Trophoblast cell (in vitro differentiated cells and primary cell): ENCODE results near the gene CUBN.

Source experiments
- DNase-seq, 2 donors: peaks; one replicate each; pipeline ENCODE4 v3.0.0-alpha.2; 2016
- H2AFZ ChIP-seq: 2 replicates; pipeline ENCODE4 v1.6.1; 2013; ENCODE audit warnings: low read length, moderate library complexity, mild to moderate bottlenecking; ENCODE audit not compliant: insufficient read depth, poor library complexity
- H2AK5ac ChIP-seq: 2 replicates; pipeline ENCODE4 v1.6.1; 2013; ENCODE audit warnings: mild to moderate bottlenecking, low read length
- H2BK120ac ChIP-seq: 2 replicates; pipeline ENCODE4 v1.6.1; 2013; ENCODE audit warnings: low read length, mild to moderate bottlenecking, moderate library complexity; ENCODE audit not compliant: insufficient read depth, poor library complexity
- H2BK12ac ChIP-seq: 2 replicates; pipeline ENCODE4 v1.6.1; 2013; ENCODE audit warnings: mild to moderate bottlenecking, low read length, moderate library complexity
- H2BK5ac ChIP-seq: 2 replicates; pipeline ENCODE4 v1.6.1; 2013; ENCODE audit warnings: low read length, low read depth, moderate library complexity, mild to moderate bottlenecking; ENCODE audit not compliant: poor library complexity
- H3K14ac ChIP-seq: 2 replicates; pipeline ENCODE4 v1.6.1; 2013; ENCODE audit warnings: mild to moderate bottlenecking, low read length
- H3K18ac ChIP-seq: 2 replicates; pipeline ENCODE4 v1.6.1; 2013; ENCODE audit warnings: mild to moderate bottlenecking, low read length
- H3K23ac ChIP-seq: 2 replicates; pipeline ENCODE4 v1.6.1; 2013; ENCODE audit warnings: low read length
- H3K27ac ChIP-seq: 2 replicates; pipeline ENCODE4 v1.5.1; 2013; ENCODE audit warnings: low read depth, mild to moderate bottlenecking, inconsistent platforms, low read length, moderate library complexity
- H3K27me3 ChIP-seq: 2 replicates; pipeline ENCODE4 v1.6.1; 2013; ENCODE audit warnings: inconsistent platforms, mild to moderate bottlenecking, low read length, moderate library complexity; ENCODE audit not compliant: insufficient read depth
- H3K36me3 ChIP-seq, 2 experiments: 1 replicate in 1 of 2; 2 replicates in 1 of 2; pipeline ENCODE4 v1.6.1; 2013; ENCODE audit warnings: low read length in 2 of 2, mild to moderate bottlenecking in 2 of 2, moderate library complexity in 1 of 2; ENCODE audit not compliant: insufficient read depth in 2 of 2, control insufficient read depth in 1 of 2
- H3K4ac ChIP-seq: 2 replicates; pipeline ENCODE4 v1.6.1; 2013; ENCODE audit warnings: low read depth, mild to moderate bottlenecking, low read length, moderate library complexity
- H3K4me1 ChIP-seq, 2 experiments: 1 replicate in 1 of 2; 2 replicates in 1 of 2; pipeline ENCODE4 v1.6.1; 2013; ENCODE audit warnings: low read length in 2 of 2, mild to moderate bottlenecking in 2 of 2, moderate library complexity in 1 of 2; ENCODE audit not compliant: insufficient read depth in 2 of 2, control insufficient read depth in 1 of 2
- H3K4me2 ChIP-seq: 2 replicates; pipeline ENCODE4 v1.6.1; 2013; ENCODE audit warnings: inconsistent platforms, mild to moderate bottlenecking, low read length, moderate library complexity
- H3K4me3 ChIP-seq: 2 replicates; pipeline ENCODE4 v1.5.1; 2013; ENCODE audit warnings: mild to moderate bottlenecking, low read depth, low read length, inconsistent platforms
- H3K79me1 ChIP-seq: one replicate; pipeline ENCODE4 v1.6.1; 2013; ENCODE audit warnings: low read length
- H3K79me2 ChIP-seq: 2 replicates; pipeline ENCODE4 v1.6.1; 2013; ENCODE audit warnings: low read length, mild to moderate bottlenecking; ENCODE audit not compliant: control insufficient read depth, insufficient read depth, poor library complexity
- H3K9ac ChIP-seq: 2 replicates; pipeline ENCODE4 v1.6.1; 2013; ENCODE audit warnings: mild to moderate bottlenecking, low read length
- H3K9me3 ChIP-seq: 2 replicates; pipeline ENCODE4 v1.6.1; 2013; ENCODE audit warnings: low read depth, mild to moderate bottlenecking, control low read depth, inconsistent platforms, low read length; ENCODE audit not compliant: insufficient read depth
- H4K12ac ChIP-seq: 2 replicates; pipeline ENCODE4 v1.6.1; 2013; ENCODE audit warnings: low read depth, mild to moderate bottlenecking, low read length, moderate library complexity
- H4K8ac ChIP-seq: 2 replicates; pipeline ENCODE4 v1.6.1; 2013; ENCODE audit warnings: low read depth, mild to moderate bottlenecking, low read length, moderate library complexity
- H4K91ac ChIP-seq: one replicate; pipeline ENCODE4 v1.6.1; 2013; ENCODE audit warnings: low read depth, mild to moderate bottlenecking, low read length, moderate library complexity
- WGBS: extraction: QIAGEN DNeasy Blood & Tissue Kit; methylation state at CpG from one replicate; pipeline ENCODE4 v1.1.7; 2013; ENCODE audit warnings: missing lambda C conversion rate; ENCODE audit not compliant: insufficient read length, insufficient coverage; ENCODE audit errors: extremely low coverage; 5-methylcytosine and 5-hydroxymethylcytosine counted together

The CUBN gene

DNA sequence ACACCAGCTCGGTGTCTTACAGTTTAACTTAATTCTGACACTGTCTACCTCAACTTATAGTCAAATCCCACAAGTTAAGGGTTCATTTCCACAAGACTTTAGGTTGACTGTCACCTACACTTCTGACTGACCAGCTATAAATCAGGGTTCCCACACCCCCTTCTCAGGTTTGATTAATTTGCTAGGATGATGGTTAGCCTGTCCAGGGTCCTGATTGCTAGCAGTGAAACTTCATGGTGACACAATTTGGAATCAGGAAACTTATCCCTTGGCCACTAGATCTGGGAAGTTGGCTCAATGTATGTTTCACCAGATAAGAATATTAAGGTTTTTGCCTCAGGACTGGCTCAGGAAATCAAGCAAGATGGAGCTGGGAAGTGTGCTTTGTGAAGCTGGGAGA lies 309.6 kb downstream of the CUBN start:
- no peak overlapping the region for H2BK5ac ChIP-seq
- H3K4me1 ChIP-seq, result peaks cover 8 to 13% of the 10 kb centered on the region in 2 experiments
- H4K12ac ChIP-seq, result no peak overlapping the region
- no peak overlapping the region for H3K9ac ChIP-seq
- no peaks in the 10 kb centered on the region for H3K36me3 ChIP-seq
- no peaks in the 10 kb centered on the region for H3K27me3 ChIP-seq
- no CpG with 5 or more reads among the region's 1 CpG for WGBS
- DNase-seq, result no peak
- H3K27ac ChIP-seq, result no peak overlapping the region
- no peak overlapping the region for H2AK5ac ChIP-seq
- no peak overlapping the region for H4K8ac ChIP-seq
- H2BK120ac ChIP-seq, result no peak overlapping the region
- no peak overlapping the region for H2BK12ac ChIP-seq
- no peak overlapping the region for H3K23ac ChIP-seq
- H3K9me3 ChIP-seq, result peaks cover 4% of the 10 kb centered on the region
- no peak overlapping the region for H2AFZ ChIP-seq
- H4K91ac ChIP-seq, result no peak overlapping the region
- H3K79me2 ChIP-seq, result peaks cover 5% of the 10 kb centered on the region
- no peak overlapping the region for H3K4me3 ChIP-seq
- H3K79me1 ChIP-seq, result peaks cover 6% of the 10 kb centered on the region
- no peak overlapping the region for H3K4me2 ChIP-seq
- no peak overlapping the region for H3K18ac ChIP-seq
- no peak overlapping the region for H3K14ac ChIP-seq
- no peak overlapping the region for H3K4ac ChIP-seq

DNA sequence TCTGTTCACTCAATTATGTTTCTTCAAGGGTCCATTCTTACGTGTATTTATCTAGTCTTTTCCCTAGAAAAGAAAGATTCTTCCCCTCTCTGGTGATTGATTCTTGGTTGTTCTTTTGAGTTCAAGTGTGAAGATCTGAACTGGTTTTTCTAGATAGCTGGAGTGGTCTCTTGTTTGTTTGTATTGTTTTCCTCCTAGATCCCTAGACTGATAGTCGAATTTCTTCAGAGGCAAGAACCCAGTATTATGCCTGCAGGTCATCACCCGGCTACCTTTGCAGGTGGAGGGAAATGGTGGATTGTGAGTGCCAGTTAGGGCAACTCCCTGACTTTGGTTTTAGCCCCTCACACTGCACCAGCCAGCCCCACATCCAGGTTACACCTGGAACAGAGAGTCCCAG lies 310.2 kb downstream of the CUBN start:
- peak in 1 of 2 donors; percentile 58 for DNase-seq
- H4K91ac ChIP-seq, result no peak overlapping the region
- no peaks in the 10 kb centered on the region for H3K27me3 ChIP-seq
- no peak overlapping the region for H4K8ac ChIP-seq
- no peak overlapping the region for H4K12ac ChIP-seq
- H2BK5ac ChIP-seq, result no peak overlapping the region
- no peak overlapping the region for H3K23ac ChIP-seq
- no peak overlapping the region for H2BK12ac ChIP-seq
- H3K9ac ChIP-seq, result no peak overlapping the region
- no peak overlapping the region for H3K4me3 ChIP-seq
- no peak overlapping the region for H2AFZ ChIP-seq
- H3K4ac ChIP-seq, result no peak overlapping the region
- WGBS, result no CpG with 5 or more reads among the region's 3 CpGs
- H3K4me1 ChIP-seq, result peaks cover 8 to 13% of the 10 kb centered on the region in 2 experiments
- H3K14ac ChIP-seq, result no peak overlapping the region
- no peak overlapping the region for H3K4me2 ChIP-seq
- no peak overlapping the region for H2BK120ac ChIP-seq
- H3K27ac ChIP-seq, result no peak overlapping the region
- peaks cover 4% of the 10 kb centered on the region for H3K9me3 ChIP-seq
- no peak overlapping the region for H3K18ac ChIP-seq
- no peaks in the 10 kb centered on the region for H3K36me3 ChIP-seq
- H3K79me2 ChIP-seq, result peaks cover 5% of the 10 kb centered on the region
- no peak overlapping the region for H2AK5ac ChIP-seq
- peaks cover 6% of the 10 kb centered on the region for H3K79me1 ChIP-seq

DNA sequence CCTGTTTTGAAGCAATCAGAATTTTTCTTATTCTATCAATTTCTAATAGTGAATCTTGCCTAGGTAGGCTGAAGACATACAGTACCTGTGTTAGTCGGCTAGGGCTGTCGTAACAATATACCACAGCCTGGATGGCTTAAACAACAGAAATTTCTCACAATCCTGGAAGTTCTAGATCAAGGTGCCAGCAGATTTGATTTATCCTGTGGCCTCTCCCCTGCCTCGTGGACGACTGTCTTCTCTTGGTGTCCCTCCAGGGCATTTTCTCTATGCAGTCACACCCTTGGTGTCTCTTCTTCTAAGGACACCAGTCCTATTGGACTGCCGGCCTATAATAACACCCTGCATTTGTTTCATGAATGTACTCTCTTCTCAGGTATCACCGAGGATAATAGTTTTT lies 310.6 kb downstream of the CUBN start:
- H3K23ac ChIP-seq, result no peak overlapping the region
- WGBS, result no CpG with 5 or more reads among the region's 6 CpGs
- no peak overlapping the region for H2AK5ac ChIP-seq

DNA sequence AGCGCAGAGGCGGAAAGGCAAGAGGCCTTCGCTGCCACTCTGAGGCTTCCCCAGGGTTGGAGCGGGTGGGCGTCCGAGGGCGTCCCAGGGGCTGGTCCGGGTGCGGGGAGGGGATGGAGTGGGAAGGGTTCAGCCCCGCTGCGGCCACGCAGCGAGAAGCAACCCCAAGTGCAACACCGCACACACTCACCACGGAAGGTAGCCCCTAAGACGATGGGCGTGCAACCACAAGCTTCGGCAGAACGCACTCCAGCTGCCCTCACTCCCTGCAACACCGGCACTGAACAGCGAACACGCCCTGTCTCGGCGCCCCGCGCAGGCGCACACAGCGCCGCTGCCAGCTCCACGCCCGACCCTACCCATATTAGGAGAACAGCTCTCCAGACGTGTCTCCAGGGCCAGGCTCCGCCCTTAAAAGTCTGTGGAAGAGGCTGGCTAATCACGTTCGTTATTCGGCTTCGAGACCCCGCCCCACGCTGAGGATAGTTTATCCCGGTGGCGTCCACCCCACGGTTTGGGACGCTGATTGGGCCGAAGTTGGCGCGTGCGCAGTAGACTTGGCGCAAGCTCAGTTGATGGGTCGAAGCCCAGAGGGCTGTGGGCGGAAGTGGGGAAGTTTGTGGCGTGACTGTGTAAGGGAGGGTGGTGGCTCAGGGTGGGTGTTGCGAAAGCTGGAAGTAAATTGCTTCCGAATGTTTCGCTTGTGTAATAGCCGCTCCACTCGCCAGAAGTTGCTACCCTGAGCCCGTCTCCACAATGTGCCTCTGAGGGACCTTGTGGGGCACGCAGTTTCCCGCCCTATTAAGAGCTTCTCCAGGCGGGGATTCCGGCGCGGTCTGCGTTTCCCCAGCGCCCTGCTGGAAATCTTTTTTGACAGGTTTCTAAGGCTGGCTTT lies 312.2 kb downstream of the CUBN start, which contains the start of gene RSU1:
Gene RSU1 (minus strand): TSS at position 300 of the 895 bp plus-strand sequence. CDS start 343 bp downstream, outside the sequence.
- Histone ChIP-seq H4K91ac (peak within 1 kb of the TSS; percentile 12), H3K4me1 (peaks cover 8 to 13% of the 10 kb centered on the region in 2 experiments), H4K12ac (peak within 1 kb of the TSS; percentile 45), H3K27me3 (no peaks in the 10 kb centered on the region), H2AFZ (peak within 1 kb of the TSS; percentile 48), H2BK12ac (no peak within 1 kb of the TSS), H2BK120ac (peak within 1 kb of the TSS; percentile 18), H3K9ac (peak within 1 kb of the TSS; percentile 84), H3K4me2 (peak within 1 kb of the TSS; percentile 91), H3K4me3 (peak within 1 kb of the TSS; percentile 96), H4K8ac (peak within 1 kb of the TSS; percentile 78), H3K79me1 (peaks cover 6% of the 10 kb centered on the region), H3K27ac (peak within 1 kb of the TSS; percentile 26), H3K36me3 (no peaks in the 10 kb centered on the region), H3K79me2 (peaks cover 5% of the 10 kb centered on the region), H2BK5ac (peak within 1 kb of the TSS; percentile 10), H3K23ac (no peak within 1 kb of the TSS), H3K9me3 (no peaks in the 10 kb centered on the region), H3K14ac (peak within 1 kb of the TSS; percentile 33), H3K4ac (no peak within 1 kb of the TSS), H2AK5ac (peak within 1 kb of the TSS; percentile 19), H3K18ac (peak within 1 kb of the TSS; percentile 62)
- WGBS, result no CpG with 5 or more reads among the region's 65 CpGs
- peak; percentile 100 for DNase-seq

More for the DNA sequence above, 310.6 kb downstream of the CUBN start:
- Histone ChIP-seq H3K9ac (no peak overlapping the region), H3K36me3 (no peaks in the 10 kb centered on the region), H2BK5ac (no peak overlapping the region), H4K8ac (no peak overlapping the region), H3K4ac (no peak overlapping the region), H4K91ac (peak overlapping the region; percentile 44), H3K14ac (no peak overlapping the region), H3K18ac (no peak overlapping the region), H2AFZ (no peak overlapping the region), H4K12ac (no peak overlapping the region), H3K4me3 (no peak overlapping the region), H3K9me3 (peaks cover 4% of the 10 kb centered on the region), H3K79me1 (peaks cover 6% of the 10 kb centered on the region), H2BK12ac (no peak overlapping the region), H3K27me3 (no peaks in the 10 kb centered on the region), H3K4me1 (peaks cover 8 to 13% of the 10 kb centered on the region in 2 experiments), H3K27ac (no peak overlapping the region), H2BK120ac (no peak overlapping the region), H3K4me2 (no peak overlapping the region), H3K79me2 (peaks cover 5% of the 10 kb centered on the region)
- peak; percentile 68 to 90 for DNase-seq
